ENCODE measurements around the gene TRAF5.
"Not testable (repeated sequence)": the region's sequence is repeated elsewhere in the genome, so short reads cannot be mapped to it uniquely, and the experiment has no call there.

GRCh38 chr1:211399851-211400393, 73.3 kb downstream of the TRAF5 start:
- TF ChIP-seq FOXA1 (IDR thresholded peaks at IDR 0.05); CTCF (IDR thresholded peaks at IDR 0.05; ENCODE audit: low read depth, low read length, missing input control); YY1 (IDR thresholded peaks at IDR 0.05); TAF1 (conservative IDR thresholded peaks at IDR 0.05); SP1 (IDR thresholded peaks at IDR 0.05); ATF3 (IDR thresholded peaks at IDR 0.05); GABPA (IDR thresholded peaks at IDR 0.05 in 1 of 2, conservative IDR thresholded peaks at IDR 0.05 in 1 of 2); EGR1 (IDR thresholded peaks at IDR 0.05; ENCODE audit: low read depth in 2 of 2): not testable (repeated sequence)
- TF ChIP-seq, protein P1, sequence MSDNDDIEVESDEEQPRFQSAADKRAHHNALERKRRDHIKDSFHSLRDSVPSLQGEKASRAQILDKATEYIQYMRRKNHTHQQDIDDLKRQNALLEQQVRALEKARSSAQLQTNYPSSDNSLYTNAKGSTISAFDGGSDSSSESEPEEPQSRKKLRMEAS (IDR thresholded peaks at IDR 0.05), result not testable (repeated sequence)
